ENCODE data around the gene SMPD4.
"Not testable (repeated sequence)": the region's sequence is repeated elsewhere in the genome, so short reads cannot be mapped to it uniquely, and the experiment has no call there.

GRCh38 chr2:130140516-130140915 lies 40.9 kb downstream of the SMPD4 start:
- TF ChIP-seq, protein P1, sequence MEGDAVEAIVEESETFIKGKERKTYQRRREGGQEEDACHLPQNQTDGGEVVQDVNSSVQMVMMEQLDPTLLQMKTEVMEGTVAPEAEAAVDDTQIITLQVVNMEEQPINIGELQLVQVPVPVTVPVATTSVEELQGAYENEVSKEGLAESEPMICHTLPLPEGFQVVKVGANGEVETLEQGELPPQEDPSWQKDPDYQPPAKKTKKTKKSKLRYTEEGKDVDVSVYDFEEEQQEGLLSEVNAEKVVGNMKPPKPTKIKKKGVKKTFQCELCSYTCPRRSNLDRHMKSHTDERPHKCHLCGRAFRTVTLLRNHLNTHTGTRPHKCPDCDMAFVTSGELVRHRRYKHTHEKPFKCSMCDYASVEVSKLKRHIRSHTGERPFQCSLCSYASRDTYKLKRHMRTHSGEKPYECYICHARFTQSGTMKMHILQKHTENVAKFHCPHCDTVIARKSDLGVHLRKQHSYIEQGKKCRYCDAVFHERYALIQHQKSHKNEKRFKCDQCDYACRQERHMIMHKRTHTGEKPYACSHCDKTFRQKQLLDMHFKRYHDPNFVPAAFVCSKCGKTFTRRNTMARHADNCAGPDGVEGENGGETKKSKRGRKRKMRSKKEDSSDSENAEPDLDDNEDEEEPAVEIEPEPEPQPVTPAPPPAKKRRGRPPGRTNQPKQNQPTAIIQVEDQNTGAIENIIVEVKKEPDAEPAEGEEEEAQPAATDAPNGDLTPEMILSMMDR (IDR thresholded peaks at IDR 0.05): not testable (repeated sequence)
- TF ChIP-seq POLR2A (IDR thresholded peaks at IDR 0.05): not testable (repeated sequence)

All from esophagus squamous epithelium (tissue), 4 donors.